Measurements from ENCODE around the gene ATP8A1. TPM values are rescaled to one million over a fixed set of nuclear protein-coding genes. Genes with fewer than 3 reads are reported as not detected.
"Not testable (repeated sequence)": the region's sequence is repeated elsewhere in the genome, so short reads cannot be mapped to it uniquely, and the experiment has no call there.

Gene ATP8A1
- total RNA-seq (100 to 1,000 TPM; 106 to 117 TPM), polyA plus RNA-seq (10 to 100 TPM; 17.5 to 31.1 (median 20.5) TPM), total RNA-seq (93.9 to 417 (median 303) reads per million in 6 experiments)

DNA sequence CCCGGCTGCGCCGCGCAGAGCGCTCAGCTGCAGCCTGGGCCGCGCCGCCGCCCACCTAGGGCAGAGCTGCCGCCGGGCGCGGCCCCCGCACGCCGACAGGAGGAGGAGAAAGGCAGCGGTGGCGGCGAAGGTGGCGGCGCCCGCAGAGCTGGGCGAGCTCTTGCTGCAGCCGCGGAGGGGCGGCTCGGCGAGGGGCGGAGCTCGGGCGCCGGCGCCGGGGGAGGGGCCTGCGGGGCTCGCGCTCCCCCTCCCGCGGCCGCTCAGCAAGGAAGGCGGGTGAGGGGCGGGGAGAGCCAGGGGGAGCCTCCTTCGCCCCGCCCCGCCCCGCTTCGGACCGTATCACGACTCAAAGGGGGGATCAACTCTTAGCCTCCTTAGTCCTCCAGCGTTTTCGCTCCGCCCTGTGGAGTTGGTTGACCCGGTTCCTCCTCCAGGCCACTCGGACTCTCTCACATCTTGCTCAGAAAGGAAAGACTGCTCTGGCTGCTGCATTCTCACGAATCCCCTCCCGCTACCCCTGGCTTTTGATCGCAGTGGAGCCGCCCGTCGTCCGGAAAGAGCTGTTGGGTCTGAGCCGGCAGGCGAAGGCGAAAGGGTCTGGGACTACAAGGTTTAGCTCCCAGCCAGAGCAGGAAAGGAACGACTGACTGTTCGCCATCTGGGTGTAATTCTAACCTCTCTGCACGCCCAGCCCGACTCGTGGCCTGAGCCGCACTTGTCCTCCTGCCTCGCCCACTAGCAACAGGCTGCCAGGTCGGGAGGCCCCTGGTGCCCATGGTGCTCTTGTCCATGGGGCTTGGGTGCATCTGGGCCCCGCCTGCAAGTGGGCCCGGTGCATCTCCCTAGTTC, at the start of gene ATP8A1:
ATP8A1 (minus strand) TSS at position 162 of the 849 bp plus-strand sequence. CDS start 232 bp downstream, outside the sequence.
- Mint-ChIP-seq H3K27me3 (no peaks in the 10 kb centered on the region), H3K27ac (peak within 1 kb of the TSS; percentile 96 to 100 (median 99)), H3K4me1 (peaks cover 36 to 54% (median 51%) of the 10 kb centered on the region in 4 donors), H3K36me3 (peaks cover 11 to 12% (median 11%) of the 10 kb centered on the region in 3 donors), H3K4me3 (peak within 1 kb of the TSS; percentile 95 to 99 (median 98)), H3K9me3 (peaks cover 0 to 15% (median 6%) of the 10 kb centered on the region in 9 donors)
- ATAC-seq (peak; percentile 83 to 84), DNase-seq (peak; percentile 90 to 98 (median 94))
- POLR2A ChIA-PET, result interaction anchor here (1.0 to 5.9 kb wide), 23 partner anchors 11 to 159 kb away, joined by 3 to 120 read pairs (median 4); no protein-coding TSS in a partner anchor

DNA sequence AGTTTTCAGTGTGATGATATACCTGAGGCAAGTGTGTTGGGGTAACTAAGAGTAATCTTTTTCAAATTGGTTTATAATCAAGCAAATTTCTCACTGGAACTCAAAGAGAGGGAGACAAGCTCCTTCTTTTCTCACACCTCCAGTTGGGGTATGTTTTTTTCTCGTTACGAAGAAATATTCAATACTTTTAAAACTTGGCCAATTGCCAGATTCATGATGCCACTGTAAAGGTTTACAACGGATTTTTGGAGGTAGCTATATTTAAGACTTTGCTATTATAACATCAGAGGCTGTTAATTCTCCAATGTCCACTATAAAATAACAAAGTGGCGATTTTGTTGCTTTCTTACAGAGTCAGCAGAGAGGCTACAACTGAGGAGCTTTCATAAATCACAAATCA, 49.2 kb upstream of the ATP8A1 start:
- Mint-ChIP-seq H3K27me3 (peaks cover 0 to 3% (median 0%) of the 10 kb centered on the region in 5 donors), H3K27ac (peak overlapping the region in 1 of 10 donors; percentile 28), H3K9me3 (peaks cover 0 to 2% (median 0%) of the 10 kb centered on the region in 9 donors), H3K36me3 (peaks cover 0 to under 1% (median 0%) of the 10 kb centered on the region in 3 donors), H3K4me1 (peaks cover 0 to 13% (median 9%) of the 10 kb centered on the region in 4 donors), H3K4me3 (no peak overlapping the region)
- POLR2A ChIA-PET, result interaction anchor here (0.7 to 1.0 kb wide), 3 partner anchors 19 to 86 kb away, joined by 3 to 4 read pairs (median 4); partner anchors contain the start of gene ATP8A1
- DNase-seq (no peak), ATAC-seq (no peak)

DNA sequence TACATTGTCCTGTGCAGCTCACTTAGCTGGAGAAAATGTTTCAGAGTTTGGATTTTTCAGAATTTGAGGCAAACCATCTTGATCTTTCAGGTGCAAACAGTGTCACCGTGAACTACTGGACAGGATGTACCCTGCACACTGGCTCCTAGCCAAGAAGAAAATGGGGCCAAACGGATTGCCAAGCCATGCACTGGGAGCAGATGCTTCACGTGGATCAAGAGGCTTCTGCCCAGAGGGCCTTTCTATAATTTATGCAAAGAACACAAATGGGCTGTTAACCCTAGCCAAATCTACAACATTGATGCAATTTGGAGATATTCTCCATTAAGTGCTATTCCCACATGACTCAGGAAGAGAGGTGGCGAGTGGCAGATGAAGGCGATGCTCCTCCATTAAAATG, 46.9 kb upstream of the ATP8A1 start:
- POLR2A ChIA-PET, result no interaction called here
- H3K4me3 Mint-ChIP-seq, result no peak overlapping the region
- ATAC-seq, result no peak
- no peak overlapping the region for H3K27ac Mint-ChIP-seq
- DNase-seq, result no peak
- peaks cover 0 to 12% (median 7%) of the 10 kb centered on the region in 4 donors for H3K4me1 Mint-ChIP-seq
- H3K9me3 Mint-ChIP-seq, result peaks cover 0 to 14% (median 0%) of the 10 kb centered on the region in 9 donors
- peaks cover 1 to 6% (median 4%) of the 10 kb centered on the region in 3 donors for H3K36me3 Mint-ChIP-seq
- peaks cover 0 to 2% (median 0%) of the 10 kb centered on the region in 5 donors for H3K27me3 Mint-ChIP-seq

DNA sequence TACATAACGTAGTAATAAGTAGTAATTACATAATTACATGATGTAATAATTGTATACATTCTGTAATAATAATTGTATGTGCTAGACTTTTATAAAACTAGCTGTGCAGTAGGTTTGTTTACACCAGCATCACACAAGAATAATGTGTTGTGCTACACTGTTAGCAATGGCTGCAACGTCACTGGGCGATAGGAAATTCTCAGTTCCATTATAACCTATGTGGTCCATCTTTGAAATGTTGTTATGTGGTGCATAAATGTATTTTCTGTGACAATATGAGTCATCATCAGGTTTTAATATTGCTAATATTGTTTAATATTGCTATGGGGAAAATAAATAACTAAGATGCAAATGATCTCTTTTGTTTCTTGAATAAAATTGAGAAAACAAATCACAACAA, 46.0 kb upstream of the ATP8A1 start:
- Mint-ChIP-seq H3K9me3 (peaks cover 0 to 17% (median 1%) of the 10 kb centered on the region in 9 donors), H3K27me3 (no peaks in the 10 kb centered on the region), H3K4me1 (peaks cover 0 to 8% (median 6%) of the 10 kb centered on the region in 4 donors), H3K4me3 (no peak overlapping the region), H3K27ac (no peak overlapping the region), H3K36me3 (peaks cover 3 to 8% (median 6%) of the 10 kb centered on the region in 3 donors)
- POLR2A ChIA-PET, result interaction anchor here (1.0 kb wide), 1 partner anchor 45 kb away, joined by 4 read pairs; no protein-coding TSS in a partner anchor
- DNase-seq (no peak), ATAC-seq (no peak)

DNA sequence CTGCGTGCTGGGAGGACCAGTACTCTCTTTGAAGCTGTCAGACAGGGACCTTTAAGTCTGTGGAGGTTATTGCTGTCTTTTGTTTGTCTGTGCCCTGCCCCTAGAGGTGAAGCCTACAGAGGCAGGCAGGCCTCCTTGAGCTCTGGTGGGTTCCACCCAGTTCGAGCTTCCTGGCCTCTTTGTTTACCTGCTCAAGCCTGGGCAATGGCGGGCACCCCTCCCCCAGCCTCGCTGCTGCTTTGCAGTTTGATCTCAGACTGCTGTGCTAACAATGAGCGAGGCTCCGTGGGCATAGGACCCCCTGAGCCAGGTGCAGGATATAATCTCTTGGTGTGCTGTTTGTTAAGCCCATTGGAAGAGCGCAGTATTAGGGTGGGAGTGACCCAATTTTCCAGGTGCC, 44.9 kb upstream of the ATP8A1 start:
- not testable (repeated sequence) for H3K27me3 Mint-ChIP-seq, ATAC-seq, H3K4me1 Mint-ChIP-seq, H3K36me3 Mint-ChIP-seq
- Mint-ChIP-seq H3K4me3 (peak overlapping the region in 1 of 10 donors; percentile 22), H3K27ac (peak overlapping the region in 2 of 10 donors; percentile 50 to 83), H3K9me3 (peaks cover 0 to 21% (median 2%) of the 10 kb centered on the region in 9 donors)
- POLR2A ChIA-PET, result interaction anchor here (0.8 kb wide), 1 partner anchor 44 kb away, joined by 4 read pairs; the partner anchor contains the start of gene ATP8A1
- DNase-seq, result peak in 4 of 10 donors; percentile 3 to 52 (median 32)

DNA sequence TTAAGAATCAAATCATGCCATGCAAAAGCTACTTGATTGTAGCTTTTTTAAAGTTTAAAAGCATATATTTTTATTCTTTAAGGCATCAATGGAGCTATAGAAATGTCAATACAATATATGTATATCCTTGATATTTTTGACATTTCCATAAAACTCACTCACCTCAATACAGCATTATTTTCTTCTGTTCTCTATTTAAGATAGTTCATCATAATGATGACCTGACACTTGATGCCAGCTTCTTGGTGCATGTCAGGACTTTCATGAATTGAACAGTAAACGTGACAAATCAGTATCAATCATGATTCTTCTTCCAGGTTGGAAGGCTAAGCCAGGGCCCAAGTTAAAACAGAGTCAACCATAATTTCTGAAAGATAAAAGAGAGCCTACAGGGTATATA, 33.6 kb upstream of the ATP8A1 start:
- no peaks in the 10 kb centered on the region for H3K27me3 Mint-ChIP-seq
- ATAC-seq, result no peak
- peaks cover 0 to 2% (median 0%) of the 10 kb centered on the region in 3 donors for H3K36me3 Mint-ChIP-seq
- no peaks in the 10 kb centered on the region for H3K9me3 Mint-ChIP-seq
- peaks cover 0 to 1% (median 0%) of the 10 kb centered on the region in 4 donors for H3K4me1 Mint-ChIP-seq
- POLR2A ChIA-PET, result interaction anchor here (1.4 kb wide), 1 partner anchor 34 kb away, joined by 4 read pairs; the partner anchor contains the start of gene ATP8A1
- no peak overlapping the region for H3K4me3 Mint-ChIP-seq
- no peak for DNase-seq
- peak overlapping the region in 1 of 10 donors; percentile 17 for H3K27ac Mint-ChIP-seq

DNA sequence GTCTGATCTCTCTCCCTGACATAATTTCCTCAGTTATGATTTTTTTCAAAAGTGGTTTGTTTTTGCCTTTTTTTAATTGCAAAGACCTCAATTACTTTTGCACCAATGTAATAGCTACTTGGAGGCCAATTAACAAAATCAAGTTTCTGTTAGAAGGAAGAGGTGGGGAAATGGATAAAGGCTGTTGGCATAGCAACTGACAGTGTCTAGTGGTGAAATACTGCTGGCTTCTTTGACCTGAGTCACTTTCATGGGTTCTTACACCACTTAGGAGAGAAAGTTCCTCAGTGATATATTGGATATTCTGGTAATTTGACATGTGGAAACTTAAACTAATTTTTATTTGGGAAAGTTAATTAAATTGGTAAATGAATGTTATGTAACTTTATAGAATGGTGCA, 26.5 kb upstream of the ATP8A1 start:
- H3K4me1 Mint-ChIP-seq, result peaks cover 20 to 49% (median 27%) of the 10 kb centered on the region in 4 donors
- peak; percentile 25 to 53 for ATAC-seq
- DNase-seq, result no peak
- H3K27me3 Mint-ChIP-seq, result no peaks in the 10 kb centered on the region
- peaks cover 0 to 4% (median 0%) of the 10 kb centered on the region in 9 donors for H3K9me3 Mint-ChIP-seq
- H3K27ac Mint-ChIP-seq, result peak overlapping the region in 4 of 10 donors; percentile 21 to 58 (median 40)
- POLR2A ChIA-PET, result interaction anchor here (0.6 kb wide), 1 partner anchor 27 kb away, joined by 3 read pairs; no protein-coding TSS in a partner anchor
- H3K4me3 Mint-ChIP-seq, result no peak overlapping the region
- peaks cover 0 to 10% (median 4%) of the 10 kb centered on the region in 3 donors for H3K36me3 Mint-ChIP-seq

DNA sequence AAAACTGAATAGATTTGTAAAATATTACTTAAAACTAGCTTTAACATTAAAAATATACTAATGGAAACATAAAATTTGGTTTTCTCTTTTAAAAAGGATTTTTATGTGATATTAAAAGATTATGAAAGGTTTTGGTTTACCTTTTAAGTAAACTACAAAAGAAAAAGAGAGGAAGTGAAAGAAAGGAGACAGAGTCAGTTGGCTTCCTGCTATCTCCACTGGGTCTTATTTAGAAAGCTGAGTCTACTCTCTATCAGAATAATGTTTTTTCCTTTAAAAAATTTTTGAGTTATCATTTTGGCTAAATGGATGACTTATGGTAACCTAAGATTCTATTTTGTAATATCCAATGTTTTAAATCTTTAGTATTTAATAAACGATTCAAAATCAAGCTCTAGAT, 21.6 kb upstream of the ATP8A1 start:
- H3K27me3 Mint-ChIP-seq, result no peaks in the 10 kb centered on the region
- H3K4me3 Mint-ChIP-seq, result peak overlapping the region in 4 of 10 donors; percentile 4 to 41 (median 16)
- H3K27ac Mint-ChIP-seq, result peak overlapping the region in 7 of 10 donors; percentile 11 to 87 (median 52)

DNA sequence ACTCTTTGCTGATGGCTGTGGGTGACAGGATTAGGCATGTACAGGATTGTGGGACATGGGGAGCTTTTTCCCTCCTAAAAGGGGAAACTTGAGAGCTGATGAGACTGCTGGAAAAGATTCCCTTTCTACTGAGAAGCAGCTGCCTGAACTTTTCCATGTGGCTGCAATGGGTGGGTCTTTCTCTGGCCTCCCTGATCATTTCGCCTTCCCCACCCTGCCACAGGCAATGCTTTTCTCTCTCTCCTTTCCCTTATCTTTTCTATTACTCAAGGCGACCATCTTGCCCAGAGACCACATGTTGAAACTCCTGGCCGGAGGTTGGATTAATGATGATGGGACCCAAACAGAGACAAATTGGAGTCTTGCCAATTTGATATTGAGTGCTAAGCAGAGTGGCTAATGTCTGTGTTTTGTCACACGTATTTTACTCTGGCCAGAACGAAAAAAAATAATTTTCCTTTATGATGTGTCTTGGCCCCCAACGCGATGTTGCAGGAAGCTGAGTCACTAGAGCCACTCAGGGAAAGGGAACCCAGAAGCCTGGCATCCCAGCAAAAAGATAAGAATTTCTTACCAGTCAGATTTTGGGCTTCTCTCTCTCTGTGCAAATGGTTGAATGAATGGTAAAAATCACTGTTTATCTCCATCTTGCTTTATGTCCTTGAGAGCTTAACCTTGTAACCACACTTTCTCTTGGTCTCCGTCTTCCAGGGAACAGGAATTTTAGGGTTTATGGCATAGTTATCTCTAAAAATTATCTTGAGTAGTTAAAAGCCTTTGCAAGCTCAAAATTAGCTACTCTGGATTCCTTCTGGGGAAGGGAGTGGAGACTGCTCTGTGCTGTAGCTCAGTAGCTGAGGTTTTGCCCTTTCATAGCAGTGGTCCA, 19.4 kb upstream of the ATP8A1 start:
- ATAC-seq (no peak), DNase-seq (no peak)
- peaks cover 0 to 3% (median 0%) of the 10 kb centered on the region in 9 donors for H3K9me3 Mint-ChIP-seq
- H3K4me3 Mint-ChIP-seq, result peak overlapping the region in 5 of 10 donors; percentile 3 to 57 (median 49)
- peak overlapping the region in 7 of 10 donors; percentile 44 to 88 (median 70) for H3K27ac Mint-ChIP-seq
- POLR2A ChIA-PET, result interaction anchor here (0.8 to 4.8 kb wide), 4 partner anchors 19 to 48 kb away, joined by 3 to 107 read pairs (median 20); partner anchors contain the start of gene ATP8A1
- no peaks in the 10 kb centered on the region for H3K27me3 Mint-ChIP-seq
- H3K4me1 Mint-ChIP-seq, result peaks cover 24 to 71% (median 59%) of the 10 kb centered on the region in 4 donors
- peaks cover 0 to 8% (median 4%) of the 10 kb centered on the region in 3 donors for H3K36me3 Mint-ChIP-seq

More for the DNA sequence above, 21.6 kb upstream of the ATP8A1 start:
- H3K4me1 Mint-ChIP-seq, result peaks cover 22 to 65% (median 44%) of the 10 kb centered on the region in 4 donors
- peak in 2 of 10 donors; percentile 36 to 37 for DNase-seq
- peaks cover 0 to 4% (median 0%) of the 10 kb centered on the region in 9 donors for H3K9me3 Mint-ChIP-seq
- POLR2A ChIA-PET, result interaction anchor here (0.7 to 4.8 kb wide), 3 partner anchors 22 to 50 kb away, joined by 3 to 37 read pairs (median 3); partner anchors contain the start of gene ATP8A1
- H3K36me3 Mint-ChIP-seq, result peaks cover 0 to 10% (median 4%) of the 10 kb centered on the region in 3 donors
- ATAC-seq, result peak in 1 of 2 donors; percentile 66

DNA sequence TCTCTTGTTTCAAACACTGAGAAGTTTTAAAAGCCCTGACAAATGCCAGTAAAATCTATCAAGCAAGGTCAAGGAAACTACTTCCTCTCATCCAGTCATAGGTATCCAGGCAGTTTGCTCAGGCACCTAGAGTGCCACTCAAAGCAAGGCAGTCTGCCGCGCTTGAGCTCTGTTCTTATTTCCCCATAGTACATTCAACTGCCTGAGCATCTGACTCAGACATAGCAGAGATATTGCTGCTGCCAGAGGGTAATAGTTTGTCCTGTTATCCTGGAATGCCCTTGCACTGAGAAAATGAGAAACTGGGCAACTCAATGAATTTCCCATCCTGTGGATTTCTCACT, 16.1 kb upstream of the ATP8A1 start:
- no peaks in the 10 kb centered on the region for H3K27me3 Mint-ChIP-seq
- POLR2A ChIA-PET, result interaction anchor here (0.7 to 4.7 kb wide), 5 partner anchors 8 to 45 kb away, joined by 3 to 107 read pairs (median 3); partner anchors contain the start of gene ATP8A1
- DNase-seq (peak in 4 of 10 donors; percentile 3 to 31 (median 21)), ATAC-seq (peak; percentile 28 to 49)
- peak overlapping the region; percentile 94 to 98 (median 96) for H3K27ac Mint-ChIP-seq
- peaks cover 0 to 2% (median 0%) of the 10 kb centered on the region in 3 donors for H3K36me3 Mint-ChIP-seq
- peaks cover 28 to 67% (median 58%) of the 10 kb centered on the region in 4 donors for H3K4me1 Mint-ChIP-seq
- H3K4me3 Mint-ChIP-seq, result peak overlapping the region; percentile 56 to 83 (median 76)
- H3K9me3 Mint-ChIP-seq, result peaks cover 0 to 5% (median 0%) of the 10 kb centered on the region in 9 donors
